Measurements from ENCODE around the gene R3HDM1.

- TF ChIP-seq CTCF (IDR thresholded peaks at IDR 0.05) (no peak), POLR2A (IDR thresholded peaks at IDR 0.05) (no peak)
Measured at GRCh38 chr2:135703300-135703699, 172.0 kb downstream of the R3HDM1 start.
